ENCODE measurements around the gene DOCK2. TPM values are rescaled to one million over a fixed set of nuclear protein-coding genes. Genes with fewer than 3 reads are reported as not detected.
"Not testable (repeated sequence)": the region's sequence is repeated elsewhere in the genome, so short reads cannot be mapped to it uniquely, and the experiment has no call there.

Gene DOCK2
- total RNA-seq, 1 experiment from 2014 or later = not detected

- no peak for TF ChIP-seq CTCF (IDR thresholded peaks at IDR 0.05; ENCODE audit: unreplicated experiment)
- H3K27ac Mint-ChIP-seq (ENCODE audit: unreplicated experiment) = no peak overlapping the region
- peaks cover 78% of the 10 kb centered on the region for H3K27me3 Mint-ChIP-seq (ENCODE audit: unreplicated experiment)
- no peaks in the 10 kb centered on the region for H3K36me3 Mint-ChIP-seq (ENCODE audit: insufficient read depth, unreplicated experiment)
- DNase-seq = peak; percentile 26
- CTCF ChIA-PET = no interaction called here
- H3K4me3 Mint-ChIP-seq (ENCODE audit: low read depth, unreplicated experiment) = no peak overlapping the region
- no peaks in the 10 kb centered on the region for H3K9me3 Mint-ChIP-seq (ENCODE audit: low read depth, unreplicated experiment)
- intact Hi-C loops (cut with micrococcal nuclease; ENCODE audit: unreplicated experiment) = no loop called here
- H3K4me1 Mint-ChIP-seq (ENCODE audit: low read depth, unreplicated experiment) = no peaks in the 10 kb centered on the region
- BruUV-seq (replicated peaks) = no TSS peak
Observed at GRCh38 chr5:169945831-169946261, 308.8 kb downstream of the DOCK2 start.

- Mint-ChIP-seq H3K27ac (ENCODE audit: unreplicated experiment) (no peak overlapping the region), H3K9me3 (ENCODE audit: low read depth, unreplicated experiment) (no peaks in the 10 kb centered on the region), H3K27me3 (ENCODE audit: unreplicated experiment) (peaks cover 78% of the 10 kb centered on the region), H3K36me3 (ENCODE audit: insufficient read depth, unreplicated experiment) (no peaks in the 10 kb centered on the region), H3K4me3 (ENCODE audit: low read depth, unreplicated experiment) (no peak overlapping the region), H3K4me1 (ENCODE audit: low read depth, unreplicated experiment) (no peaks in the 10 kb centered on the region)
- no peak for TF ChIP-seq CTCF (IDR thresholded peaks at IDR 0.05; ENCODE audit: unreplicated experiment)
- CTCF ChIA-PET = no interaction called here
- DNase-seq = no peak
- no TSS peak for BruUV-seq (replicated peaks)
- intact Hi-C loops (cut with micrococcal nuclease; ENCODE audit: unreplicated experiment) = no loop called here
Observed at GRCh38 chr5:169946743-169947295, 309.7 kb downstream of the DOCK2 start.

GRCh38 chr5:169950333-169950732 is 313.3 kb downstream of the DOCK2 start:
- no peak overlapping the region for H3K27ac Mint-ChIP-seq (ENCODE audit: unreplicated experiment)
- TF ChIP-seq CTCF (IDR thresholded peaks at IDR 0.05; ENCODE audit: unreplicated experiment) = no peak
- no peak overlapping the region for H3K4me3 Mint-ChIP-seq (ENCODE audit: low read depth, unreplicated experiment)
- intact Hi-C loops (cut with micrococcal nuclease; ENCODE audit: unreplicated experiment) = no loop called here
- H3K36me3 Mint-ChIP-seq (ENCODE audit: insufficient read depth, unreplicated experiment) = no peaks in the 10 kb centered on the region
- no TSS peak for BruUV-seq (replicated peaks)
- CTCF ChIA-PET = interaction anchor here (1.0 kb wide), 1 partner anchor 249 kb away, joined by 3 read pairs; no protein-coding TSS in a partner anchor
- H3K27me3 Mint-ChIP-seq (ENCODE audit: unreplicated experiment) = peaks cover 79% of the 10 kb centered on the region
- no peaks in the 10 kb centered on the region for H3K9me3 Mint-ChIP-seq (ENCODE audit: low read depth, unreplicated experiment)
- DNase-seq = no peak
- H3K4me1 Mint-ChIP-seq (ENCODE audit: low read depth, unreplicated experiment) = no peaks in the 10 kb centered on the region

GRCh38 chr5:169953196-169953595 is 316.1 kb downstream of the DOCK2 start:
- H3K27ac Mint-ChIP-seq (ENCODE audit: unreplicated experiment); intact Hi-C loops (cut with micrococcal nuclease; ENCODE audit: unreplicated experiment); BruUV-seq (replicated peaks); H3K9me3 Mint-ChIP-seq (ENCODE audit: low read depth, unreplicated experiment); H3K4me3 Mint-ChIP-seq (ENCODE audit: low read depth, unreplicated experiment); H3K4me1 Mint-ChIP-seq (ENCODE audit: low read depth, unreplicated experiment); H3K36me3 Mint-ChIP-seq (ENCODE audit: insufficient read depth, unreplicated experiment); DNase-seq: not testable (repeated sequence)
- CTCF ChIA-PET = interaction anchor here (0.7 kb wide), 1 partner anchor 161 kb away, joined by 4 read pairs; no protein-coding TSS in a partner anchor
- peaks cover 75% of the 10 kb centered on the region for H3K27me3 Mint-ChIP-seq (ENCODE audit: unreplicated experiment)

GRCh38 chr5:169954786-169955185 is 317.7 kb downstream of the DOCK2 start:
- DNase-seq = no peak
- H3K4me3 Mint-ChIP-seq (ENCODE audit: low read depth, unreplicated experiment) = no peak overlapping the region
- H3K27ac Mint-ChIP-seq (ENCODE audit: unreplicated experiment) = no peak overlapping the region
- no peaks in the 10 kb centered on the region for H3K4me1 Mint-ChIP-seq (ENCODE audit: low read depth, unreplicated experiment)
- H3K27me3 Mint-ChIP-seq (ENCODE audit: unreplicated experiment) = peaks cover 71% of the 10 kb centered on the region
- CTCF ChIA-PET = no interaction called here
- no peaks in the 10 kb centered on the region for H3K9me3 Mint-ChIP-seq (ENCODE audit: low read depth, unreplicated experiment)
- H3K36me3 Mint-ChIP-seq (ENCODE audit: insufficient read depth, unreplicated experiment) = no peaks in the 10 kb centered on the region
- intact Hi-C loops (cut with micrococcal nuclease; ENCODE audit: unreplicated experiment) = no loop called here
- BruUV-seq (replicated peaks) = no TSS peak
- no peak for TF ChIP-seq CTCF (IDR thresholded peaks at IDR 0.05; ENCODE audit: unreplicated experiment)

Data from Calu3 (cell line).